NT2/D1 (cell line): ENCODE results near the gene STK17A.

Source experiments
- SUZ12 ChIP-seq: IDR thresholded peaks from 2 replicates; pipeline ENCODE4 v1.6.1; 2011; ENCODE audit not compliant: insufficient read length, insufficient read depth; ENCODE audit errors: extremely low read depth
- YY1 ChIP-seq: IDR thresholded peaks from 2 replicates; pipeline ENCODE4 v1.6.1; 2011; ENCODE audit not compliant: insufficient read length, insufficient read depth
- ZNF274 ChIP-seq: IDR thresholded peaks from 2 replicates; pipeline ENCODE4 v1.6.1; 2011; ENCODE audit warnings: mild to moderate bottlenecking, low read depth, low read length

- TF ChIP-seq ZNF274 (no peak), YY1 (no peak), SUZ12 (no peak)
Observed at GRCh38 chr7:43589728-43590127, 6.8 kb downstream of the STK17A start.
